DMS 273 (cell line): ENCODE measurements around the gene VPS16.
A peak's percentile ranks its signal among the peaks of the same experiment; 100 is the strongest.
"Not testable (repeated sequence)": the region's sequence is repeated elsewhere in the genome, so short reads cannot be mapped to it uniquely, and the experiment has no call there.

Experiments
- DNase-seq: peaks from one replicate; lab custom pipeline; 2025; ENCODE audit not compliant: unreplicated experiment; lab: John Stamatoyannopoulos, UW

The VPS16 gene

GRCh38 chr20:2894221-2894620 is 53.7 kb downstream of the VPS16 start:
- no peak for DNase-seq

DNA sequence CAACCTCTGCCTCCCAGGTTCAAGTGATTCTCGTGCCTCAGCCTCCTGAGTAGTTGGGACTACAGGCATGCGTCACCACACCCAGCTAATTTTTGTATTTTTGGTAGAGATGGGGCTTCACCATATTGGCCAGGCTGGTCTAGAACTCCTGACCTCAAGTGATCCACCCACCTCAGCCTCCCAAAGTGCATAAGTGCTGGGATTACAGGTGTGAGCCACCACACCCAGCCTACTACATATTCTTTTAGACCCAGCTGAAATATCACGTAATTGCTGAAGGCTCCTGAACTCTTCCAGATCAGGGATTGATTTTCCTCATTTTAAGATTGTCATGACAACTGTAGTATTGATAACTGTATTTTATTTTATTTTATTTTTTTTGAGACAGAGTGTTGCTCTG is 54.6 kb downstream of the VPS16 start:
- DNase-seq = not testable (repeated sequence)

- DNase-seq = no peak
Observed at GRCh38 chr20:2899243-2899642, 58.7 kb downstream of the VPS16 start.

DNA sequence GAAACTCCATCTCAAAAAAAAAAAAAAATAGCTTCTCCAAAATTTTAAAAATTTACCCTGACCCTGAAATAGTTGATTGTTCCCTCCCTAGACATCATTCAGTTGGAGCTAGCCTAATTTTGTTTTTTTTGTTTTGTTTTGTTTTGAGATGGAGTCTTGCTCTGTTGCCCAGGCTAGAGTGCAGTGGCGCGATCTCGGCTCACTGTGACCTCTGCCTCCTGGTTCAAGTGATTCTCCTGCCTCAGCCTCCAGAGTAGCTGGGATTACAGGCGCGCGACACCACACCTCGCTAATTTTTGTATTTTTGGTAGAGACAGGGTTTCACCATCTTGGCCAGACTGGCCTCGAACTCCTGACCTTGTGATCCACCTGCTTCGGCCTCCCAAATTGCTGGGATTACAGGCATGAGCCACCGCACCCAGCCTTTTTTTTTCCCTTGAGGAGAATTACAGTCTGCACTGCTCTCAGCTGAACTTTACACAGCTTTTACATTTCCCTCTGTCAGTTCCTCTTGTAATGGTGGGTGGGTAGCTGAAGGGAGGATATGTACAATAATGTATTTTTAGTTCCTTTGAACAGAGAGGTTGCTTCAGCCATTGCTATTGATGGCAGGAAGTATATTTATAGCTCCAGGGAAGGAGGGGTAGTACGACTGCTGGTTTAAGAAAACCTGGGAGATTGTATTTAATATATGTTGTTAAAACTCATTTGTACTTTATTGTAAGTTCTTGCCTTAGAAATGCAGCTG is 60.5 kb downstream of the VPS16 start:
- no peak for DNase-seq

- DNase-seq = no peak
Observed at GRCh38 chr20:2902291-2902690, 61.7 kb downstream of the VPS16 start.

DNA sequence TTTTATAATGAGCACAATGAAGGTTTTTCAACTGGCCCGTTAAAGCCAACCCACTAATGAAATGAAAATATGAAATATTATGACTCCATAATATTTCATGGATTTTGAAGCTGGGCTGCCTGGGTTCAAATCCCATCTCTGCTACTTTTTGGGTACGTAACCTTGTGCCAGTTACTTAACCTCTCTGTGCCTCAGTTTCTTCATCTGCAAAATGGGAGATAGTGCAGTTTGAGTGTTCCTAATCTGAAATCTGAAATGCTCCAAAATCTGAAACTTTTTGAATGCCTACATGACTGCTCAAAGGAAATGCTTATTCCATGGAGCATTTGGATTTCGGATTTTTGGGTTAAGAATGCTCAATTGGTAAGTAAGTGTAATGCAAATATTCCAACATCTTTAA is 62.3 kb downstream of the VPS16 start:
- DNase-seq = no peak

DNA sequence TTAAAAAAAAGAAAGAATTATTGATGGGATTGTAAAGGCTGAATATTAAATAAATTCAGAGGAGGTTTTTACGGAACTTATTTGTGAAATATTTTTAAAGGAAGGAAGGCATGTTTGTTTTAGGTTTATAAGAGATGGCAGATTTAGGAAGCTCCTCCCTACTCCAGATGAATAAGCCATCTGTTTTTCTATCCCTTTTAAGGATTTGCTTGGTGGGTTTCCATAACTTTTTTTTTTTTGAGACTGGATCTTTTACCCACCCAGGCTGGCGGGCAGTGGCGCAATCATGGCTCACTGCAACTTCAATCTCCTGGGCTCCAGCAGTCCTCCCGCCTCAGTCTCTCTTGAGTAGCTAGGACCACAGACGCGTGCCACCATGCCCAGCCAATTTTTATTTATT is 63.1 kb downstream of the VPS16 start:
- DNase-seq = no peak

- no peak for DNase-seq
Observed at GRCh38 chr20:2907519-2907918, 67.0 kb downstream of the VPS16 start.

DNA sequence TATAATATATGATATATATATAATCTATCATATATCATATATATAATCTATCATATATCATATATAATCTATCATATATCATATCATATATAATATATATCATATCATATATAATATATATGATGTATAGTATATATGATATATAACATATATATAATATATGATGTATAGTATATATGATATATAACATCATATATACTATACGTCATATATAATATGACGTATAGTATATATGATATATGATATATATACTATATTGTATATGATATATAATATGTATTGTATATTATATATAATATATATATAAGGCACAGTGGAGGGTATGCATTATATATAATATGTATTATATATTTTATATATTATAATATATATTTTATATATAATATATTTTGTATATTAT is 69.4 kb downstream of the VPS16 start:
- DNase-seq = no peak

DNA sequence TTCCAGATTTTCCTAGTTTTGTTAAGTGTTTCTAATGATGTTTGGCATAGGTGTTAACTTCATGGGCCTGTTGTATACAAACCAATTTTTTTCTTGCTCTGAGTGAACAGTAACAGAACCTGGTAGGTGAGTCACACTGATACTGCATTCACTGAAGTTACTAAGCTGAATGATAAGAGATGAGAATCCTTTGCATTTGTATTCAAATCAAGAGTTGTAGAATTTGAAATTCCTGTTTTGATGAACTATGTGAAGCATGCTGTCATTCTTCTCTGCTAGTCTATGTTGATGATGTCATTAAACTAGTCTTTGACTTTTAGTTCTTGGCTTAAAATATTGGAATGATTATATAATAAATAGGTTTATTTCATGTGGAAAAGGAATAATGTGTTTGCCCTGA is 70.7 kb downstream of the VPS16 start:
- no peak for DNase-seq

DNA sequence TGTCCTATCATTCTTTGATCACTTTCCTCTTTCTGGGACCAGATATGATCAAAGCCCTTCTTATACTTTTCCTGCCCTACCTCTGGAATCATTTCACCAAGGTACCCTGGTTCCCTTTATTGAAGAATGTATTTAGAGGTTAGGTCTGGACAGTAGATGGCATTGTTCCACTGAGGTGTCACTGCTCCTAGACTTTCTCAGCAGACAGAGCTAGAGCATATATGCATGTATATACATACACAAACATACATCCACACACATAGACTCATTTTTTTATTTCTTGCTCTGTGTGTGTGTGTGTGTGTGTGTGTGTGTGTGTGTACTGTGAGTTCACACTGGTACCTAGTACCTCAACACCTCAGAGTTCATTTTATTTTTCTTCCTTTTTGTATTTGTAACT is 73.6 kb downstream of the VPS16 start:
- peak; percentile 41 for DNase-seq
